SK-N-MC (cell line): Measurements from ENCODE around the gene PLSCR4.

Source experiments
- DNase-seq: peaks from one replicate; pipeline ENCODE4 v3.0.0-alpha.2; 2011; ENCODE audit warnings: low read depth, low spot score
- H3K27ac ChIP-seq: fragments of 200-600 bp; sonication (generic); 2 replicates; pipeline ENCODE4 v1.5.1; 2016; ENCODE audit warnings: mixed run types
- H3K36me3 ChIP-seq: fragments of 200-600 bp; sonication (generic); 2 replicates; pipeline ENCODE4 v1.6.1; 2017; ENCODE audit warnings: antibody characterized with exemption, low read length, mixed read lengths; ENCODE audit not compliant: insufficient read depth
- H3K4me3 ChIP-seq: fragments of 200-600 bp; sonication (generic); 2 replicates; pipeline ENCODE4 v1.5.1; 2016
- H3K9ac ChIP-seq: fragments of 200-600 bp; sonication (generic); 2 replicates; pipeline ENCODE4 v1.8.0; 2017; ENCODE audit warnings: mixed run types, mixed read lengths; ENCODE audit not compliant: insufficient read length
- H3K9me3 ChIP-seq: fragments of 200-600 bp; sonication (generic); 2 replicates; pipeline ENCODE4 v1.6.1; 2017; ENCODE audit warnings: low read depth, mild to moderate bottlenecking, antibody characterized with exemption, low read length, moderate library complexity, mixed read lengths
- EZH2 ChIP-seq: fragments of 200-600 bp; sonication (generic); IDR thresholded peaks from one replicate; pipeline ENCODE4 v1.6.1; 2017; ENCODE audit warnings: antibody characterized with exemption
- FOXP2 ChIP-seq: optimal IDR thresholded peaks from 2 replicates; pipeline ENCODE3; 2011; ENCODE audit warnings: mild to moderate bottlenecking, moderate library complexity; ENCODE audit not compliant: insufficient read depth; ENCODE audit errors: extremely low read length, control extremely low read depth
- POLR2AphosphoS5 ChIP-seq: IDR thresholded peaks from 2 replicates; pipeline ENCODE4 v1.6.1; 2012; ENCODE audit warnings: mild to moderate bottlenecking, low read depth, low read length, borderline replicate concordance

Gene PLSCR4

DNA sequence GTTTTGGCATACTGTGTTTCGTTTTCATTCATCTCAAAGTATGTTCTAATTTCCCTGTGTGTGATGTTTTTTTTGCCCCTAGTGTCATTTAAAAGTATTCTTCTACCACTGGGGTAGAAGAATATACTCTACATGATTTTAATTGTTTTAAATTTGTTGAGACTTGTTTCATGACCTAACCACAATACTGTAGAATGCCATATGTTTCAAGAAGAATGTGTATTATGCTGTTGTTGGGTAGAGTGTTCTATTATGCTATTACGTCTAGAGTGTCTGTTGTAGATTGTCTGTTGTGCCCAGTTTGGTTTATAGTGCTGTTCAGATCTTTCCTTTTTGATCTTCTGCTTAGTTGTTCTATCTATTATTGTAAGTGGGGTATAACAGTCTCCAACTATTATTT, 36.4 kb downstream of the PLSCR4 start:
- Histone ChIP-seq H3K9ac (no peak overlapping the region), H3K27ac (no peak overlapping the region), H3K4me3 (no peak overlapping the region), H3K9me3 (no peaks in the 10 kb centered on the region), H3K36me3 (no peaks in the 10 kb centered on the region)
- no peak for DNase-seq
- TF ChIP-seq EZH2 (no peak), FOXP2 (no peak), POLR2AphosphoS5 (no peak)

GRCh38 chr3:146209371-146209770, 41.5 kb downstream of the PLSCR4 start:
- TF ChIP-seq POLR2AphosphoS5, result no peak
- TF ChIP-seq EZH2, result no peak
- no peak for TF ChIP-seq FOXP2
- Histone ChIP-seq H3K9ac (no peak overlapping the region), H3K4me3 (no peak overlapping the region), H3K9me3 (no peaks in the 10 kb centered on the region), H3K27ac (no peak overlapping the region), H3K36me3 (peaks cover 21% of the 10 kb centered on the region)
- no peak for DNase-seq

DNA sequence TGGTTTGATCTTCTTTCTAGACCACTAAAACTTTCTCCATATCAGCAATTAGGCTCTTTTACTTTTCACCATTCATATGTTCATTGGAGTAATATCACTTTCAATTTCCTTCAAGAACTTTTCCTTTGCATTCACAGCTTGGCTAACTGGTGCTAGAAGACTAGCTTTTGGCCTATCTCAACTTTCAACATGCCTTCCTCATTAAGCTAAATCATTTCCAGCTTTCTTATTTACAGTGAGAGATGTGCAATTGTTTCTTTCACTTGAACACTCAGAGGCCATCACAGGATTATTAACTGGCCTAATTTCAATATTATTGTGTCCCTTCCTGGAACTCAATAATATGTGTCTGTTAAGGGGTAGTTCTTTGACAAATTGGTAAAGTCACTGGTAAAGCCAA, 47.1 kb downstream of the PLSCR4 start:
- Histone ChIP-seq H3K36me3 (peaks cover 21% of the 10 kb centered on the region), H3K9ac (no peak overlapping the region), H3K27ac (no peak overlapping the region), H3K4me3 (no peak overlapping the region), H3K9me3 (no peaks in the 10 kb centered on the region)
- TF ChIP-seq FOXP2 (no peak), EZH2 (no peak), POLR2AphosphoS5 (no peak)
- DNase-seq, result no peak

DNA sequence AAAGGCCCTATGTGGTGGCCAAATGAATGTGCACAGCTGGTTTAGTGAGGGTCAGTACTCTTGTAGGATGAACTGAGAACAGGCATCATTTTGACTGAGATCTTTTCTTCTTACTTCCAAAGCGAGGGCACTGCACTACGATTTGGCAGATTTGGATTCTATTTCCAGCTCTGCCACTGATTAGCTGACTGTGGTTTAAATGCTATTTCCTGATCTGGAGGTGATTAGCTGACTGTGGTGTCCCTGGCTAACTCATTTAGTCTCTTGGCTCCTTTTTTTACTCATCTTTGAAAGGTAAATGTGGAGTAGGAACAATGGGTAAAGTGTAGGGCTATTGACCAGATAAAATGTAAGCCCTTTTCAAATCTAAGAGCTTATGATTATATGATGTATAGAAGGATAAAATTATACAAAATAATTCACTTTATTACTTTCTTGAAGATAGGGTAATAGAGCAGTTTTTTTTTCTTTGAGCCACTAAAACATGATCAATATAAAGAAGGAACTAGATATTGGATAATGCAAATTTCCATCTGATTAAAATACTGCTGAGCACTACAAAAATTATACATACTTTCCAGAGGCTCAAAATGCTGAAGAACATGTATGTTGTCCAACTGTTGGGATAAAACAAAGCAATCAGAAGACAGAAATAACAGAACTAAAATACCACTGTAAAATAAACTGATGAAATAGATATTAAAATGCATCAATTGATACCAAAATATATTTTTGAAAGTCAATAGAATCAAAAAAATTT, 50.3 kb downstream of the PLSCR4 start:
- H3K9ac ChIP-seq, result no peak overlapping the region
- TF ChIP-seq POLR2AphosphoS5 (no peak), FOXP2 (no peak), EZH2 (no peak)
- no peak for DNase-seq
- no peaks in the 10 kb centered on the region for H3K9me3 ChIP-seq
- H3K4me3 ChIP-seq, result no peak overlapping the region
- peaks cover under 1% of the 10 kb centered on the region; the same call in 1 of the 2 replicates for H3K36me3 ChIP-seq
- no peak overlapping the region for H3K27ac ChIP-seq

- H3K9me3 ChIP-seq, result no peaks in the 10 kb centered on the region
Measured at GRCh38 chr3:146199762-146200161, 51.1 kb downstream of the PLSCR4 start.

DNA sequence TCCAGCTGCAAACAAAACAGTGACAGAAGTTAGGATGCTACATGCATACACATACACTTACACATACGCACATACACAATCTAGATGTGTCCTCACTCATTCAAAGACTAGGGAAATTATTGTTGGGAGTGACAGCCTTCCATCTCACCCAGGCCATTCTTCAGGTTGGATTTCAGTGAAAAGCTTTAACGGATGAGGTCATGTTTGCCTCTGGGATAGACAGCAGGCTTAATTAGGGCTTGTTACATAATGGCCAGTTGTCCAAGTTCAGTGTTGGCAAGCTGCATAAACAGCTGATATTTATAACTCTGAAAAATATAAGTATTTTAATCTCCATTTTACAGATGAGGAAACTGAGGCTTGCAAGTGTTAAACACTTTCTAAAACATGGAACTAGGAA, 54.1 kb downstream of the PLSCR4 start:
- H3K4me3 ChIP-seq, result no peak overlapping the region
- H3K36me3 ChIP-seq, result no peaks in the 10 kb centered on the region
- no peak for DNase-seq
- H3K9ac ChIP-seq, result no peak overlapping the region
- H3K27ac ChIP-seq, result no peak overlapping the region
- H3K9me3 ChIP-seq, result no peaks in the 10 kb centered on the region
- TF ChIP-seq FOXP2, result no peak
- no peak for TF ChIP-seq EZH2
- no peak for TF ChIP-seq POLR2AphosphoS5

More at GRCh38 chr3:146199762-146200161, 51.1 kb downstream of the PLSCR4 start:
- H3K36me3 ChIP-seq, result no peaks in the 10 kb centered on the region
- H3K9ac ChIP-seq, result no peak overlapping the region
- DNase-seq, result no peak
- no peak overlapping the region for H3K4me3 ChIP-seq
- H3K27ac ChIP-seq, result no peak overlapping the region
- no peak for TF ChIP-seq POLR2AphosphoS5
- no peak for TF ChIP-seq FOXP2
- no peak for TF ChIP-seq EZH2

- H3K9ac ChIP-seq, result no peak overlapping the region
- H3K36me3 ChIP-seq, result no peaks in the 10 kb centered on the region
- no peak for TF ChIP-seq FOXP2
- TF ChIP-seq EZH2, result no peak
- TF ChIP-seq POLR2AphosphoS5, result no peak
Measured at GRCh38 chr3:146195605-146196004, 55.3 kb downstream of the PLSCR4 start.

GRCh38 chr3:146195030-146195429, 55.9 kb downstream of the PLSCR4 start:
- Histone ChIP-seq H3K36me3 (no peaks in the 10 kb centered on the region), H3K9ac (no peak overlapping the region), H3K4me3 (no peak overlapping the region), H3K9me3 (no peaks in the 10 kb centered on the region), H3K27ac (no peak overlapping the region)
- TF ChIP-seq POLR2AphosphoS5, result no peak
- TF ChIP-seq EZH2, result no peak
- TF ChIP-seq FOXP2, result no peak
- no peak for DNase-seq

More at GRCh38 chr3:146195605-146196004, 55.3 kb downstream of the PLSCR4 start:
- H3K27ac ChIP-seq, result no peak overlapping the region
- no peak for DNase-seq
- no peak overlapping the region for H3K4me3 ChIP-seq
- H3K9me3 ChIP-seq, result no peaks in the 10 kb centered on the region

GRCh38 chr3:146191051-146191450, 59.9 kb downstream of the PLSCR4 start:
- no peak for DNase-seq
- TF ChIP-seq FOXP2, result no peak
- no peak for TF ChIP-seq POLR2AphosphoS5
- TF ChIP-seq EZH2, result no peak
- Histone ChIP-seq H3K36me3 (no peaks in the 10 kb centered on the region), H3K9me3 (no peaks in the 10 kb centered on the region), H3K27ac (no peak overlapping the region), H3K9ac (no peak overlapping the region), H3K4me3 (no peak overlapping the region)
